B cell (primary cell): ENCODE results near the gene RPA3. TPM values are rescaled to one million over a fixed set of nuclear protein-coding genes. Genes with fewer than 3 reads are reported as not detected.

ENCODE experiments used
- ATAC-seq: fragments of 200-7000 bp; cut with Tn5 transposase; one replicate; pipeline ENCODE4 v1.10.0; 2021; ENCODE audit warnings: low read depth, mild to moderate bottlenecking, moderate number of reproducible peaks, moderate library complexity
- CTCF ChIA-PET: fragments of 350-600 bp; sonication (Branson Sonifier 250); formaldehyde crosslinking; loops from one replicate; lab custom pipeline; 2021; ENCODE audit warnings: antibody characterized with exemption, inconsistent platforms; lab: Charles Lee
- POLR2A ChIA-PET: fragments of 350-600 bp; sonication (Branson Sonifier 250); formaldehyde crosslinking; loops from one replicate; lab custom pipeline; 2021; ENCODE audit warnings: antibody characterized with exemption; lab: Charles Lee
- DNase-seq: peaks from one replicate; pipeline ENCODE4 v3.0.0; 2013
- H2AFZ ChIP-seq: 2 replicates; pipeline ENCODE4 v1.6.1; 2012; ENCODE audit warnings: mild to moderate bottlenecking, low read depth, low read length; ENCODE audit not compliant: insufficient read depth, poor library complexity, severe bottlenecking
- H3K27ac ChIP-seq, 2 donors: 1 replicate in 1 of 2; 2 replicates in 1 of 2; pipeline ENCODE4 v1.5.1; 2012 to 2013; ENCODE audit warnings: low read length in 2 of 2, mild to moderate bottlenecking in 2 of 2, moderate library complexity in 1 of 2
- H3K27me3 ChIP-seq, 4 experiments: fragments of 200-600 bp in 1 of 4; sonication (generic) in 1 of 4; replicated peaks in 1 of 4; 1 replicate in 2 of 4; 2 replicates in 2 of 4; pipeline versions ENCODE4 v1.6.1 to v1.7.0; 2013 to 2016; ENCODE audit warnings: low read length in 3 of 4, mild to moderate bottlenecking in 2 of 4, mixed read lengths in 1 of 4, moderate library complexity in 1 of 4; ENCODE audit not compliant: insufficient read depth in 4 of 4, control insufficient read depth in 3 of 4; ENCODE audit errors: control extremely low read depth in 1 of 4
- H3K36me3 ChIP-seq, 2 experiments: replicated peaks in 1 of 2; 1 replicate in 1 of 2; 2 replicates in 1 of 2; pipeline versions ENCODE4 v1.6.1 to v1.7.1; 2013; ENCODE audit warnings: low read length in 1 of 2; ENCODE audit not compliant: insufficient read depth in 2 of 2, control insufficient read depth in 1 of 2; ENCODE audit errors: control extremely low read depth in 1 of 2, extremely low read depth in 1 of 2
- H3K4me1 ChIP-seq, 2 donors: fragments of 200-600 bp in 1 of 2; sonication (generic) in 1 of 2; 1 replicate in 1 of 2; 2 replicates in 1 of 2; pipeline versions ENCODE4 v1.5.1 to v1.6.1; 2013 to 2017; ENCODE audit warnings: low read length in 2 of 2; ENCODE audit not compliant: control insufficient read depth in 2 of 2, insufficient read depth in 2 of 2
- H3K4me2 ChIP-seq: replicated peaks from 2 replicates; pipeline ENCODE3; 2012; ENCODE audit warnings: mild to moderate bottlenecking, low read depth, low read length; ENCODE audit not compliant: poor library complexity, severe bottlenecking
- H3K4me3 ChIP-seq, 5 experiments: fragments of 200-600 bp in 1 of 5; sonication (generic) in 1 of 5; 1 replicate in 3 of 5; 2 replicates in 2 of 5; pipeline versions ENCODE4 v1.5.1 to v1.7.0; 2011 to 2016; ENCODE audit warnings: low read length in 4 of 5, mild to moderate bottlenecking in 4 of 5, low read depth in 2 of 5, control low read depth in 1 of 5, moderate library complexity in 1 of 5; ENCODE audit not compliant: insufficient read depth in 1 of 5; ENCODE audit errors: control extremely low read depth in 1 of 5, extremely low read depth in 1 of 5
- H3K79me2 ChIP-seq: fragments of 200-600 bp; sonication (generic); one replicate; pipeline ENCODE4 v1.6.0; 2016; ENCODE audit warnings: low read length; ENCODE audit not compliant: control insufficient read depth, insufficient read depth
- H3K9ac ChIP-seq: fragments of 200-600 bp; sonication (generic); 2 replicates; pipeline ENCODE4 v1.6.1; 2017; ENCODE audit warnings: mild to moderate bottlenecking, low read length, moderate library complexity
- H3K9me3 ChIP-seq, 3 donors: one replicate each; pipeline versions ENCODE4 v1.6.1 to v1.7.1; 2013; ENCODE audit warnings: low read length in 2 of 3; ENCODE audit not compliant: control insufficient read depth in 2 of 3, insufficient read depth in 1 of 3; ENCODE audit errors: control extremely low read depth in 1 of 3
- H4K20me1 ChIP-seq: 2 replicates; pipeline ENCODE4 v1.6.0; 2012; ENCODE audit warnings: mild to moderate bottlenecking, low read length; ENCODE audit not compliant: insufficient read depth, control insufficient read depth, poor library complexity, severe bottlenecking
- H3K27ac Mint-ChIP-seq: one replicate; pipeline ENCODE4 v1.8.0; 2021; ENCODE audit warnings: mixed read lengths
- H3K27me3 Mint-ChIP-seq: one replicate; pipeline ENCODE4 v1.8.0; 2021; ENCODE audit warnings: mixed read lengths
- H3K4me1 Mint-ChIP-seq: one replicate; pipeline ENCODE4 v1.8.0; 2021; ENCODE audit warnings: mixed read lengths
- H3K4me3 Mint-ChIP-seq: one replicate; pipeline ENCODE4 v1.8.0; 2021; ENCODE audit warnings: mixed read lengths
- H3K9me3 Mint-ChIP-seq: one replicate; pipeline ENCODE4 v1.8.0; 2022; ENCODE audit warnings: mixed read lengths; ENCODE audit not compliant: insufficient read depth
- CTCF ChIP-seq: fragments of 200-600 bp; IDR thresholded peaks from one replicate; pipeline ENCODE4 v1.8.0; 2022; ENCODE audit warnings: antibody characterized with exemption, mild to moderate bottlenecking
- EZH2 ChIP-seq: IDR thresholded peaks from 2 replicates; pipeline ENCODE4 v1.6.1; 2012; ENCODE audit warnings: borderline replicate concordance, low read depth, mild to moderate bottlenecking, moderate library complexity, low read length; ENCODE audit not compliant: insufficient read depth, poor library complexity, severe bottlenecking
- WGBS: methylation state at CpG from one replicate; pipeline ENCODE4 v1.1.5; 2013; ENCODE audit warnings: missing lambda C conversion rate; ENCODE audit not compliant: insufficient coverage; 5-methylcytosine and 5-hydroxymethylcytosine counted together
- intact Hi-C: fragments of 100-400 bp; cut with micrococcal nuclease; formaldehyde crosslinking; loops from one replicate; pipeline ENCODE4 v1.10.0; 2022
- polyA plus RNA-seq: library from polyadenylated mRNA; depleted of rRNA; stranded (reverse); fragments of >200 nt; gene quantifications from 2 replicates; pipeline ENCODE4 v1.2.3, GENCODE V29; 2012
- total RNA-seq, 2 donors: library from RNA; stranded (reverse); fragments of 120-200 nt in 1 of 2; gene quantifications; 1 replicate in 1 of 2; 2 replicates in 1 of 2; pipeline versions ENCODE4 v1.2.3 to v1.2.4, GENCODE V29; 2013 to 2022

Gene RPA3
- total and polyA plus RNA-seq, 2 donors (not counting 1 experiment from before 2014, with no cell fraction given), result 25.6 to 49.3 TPM

DNA sequence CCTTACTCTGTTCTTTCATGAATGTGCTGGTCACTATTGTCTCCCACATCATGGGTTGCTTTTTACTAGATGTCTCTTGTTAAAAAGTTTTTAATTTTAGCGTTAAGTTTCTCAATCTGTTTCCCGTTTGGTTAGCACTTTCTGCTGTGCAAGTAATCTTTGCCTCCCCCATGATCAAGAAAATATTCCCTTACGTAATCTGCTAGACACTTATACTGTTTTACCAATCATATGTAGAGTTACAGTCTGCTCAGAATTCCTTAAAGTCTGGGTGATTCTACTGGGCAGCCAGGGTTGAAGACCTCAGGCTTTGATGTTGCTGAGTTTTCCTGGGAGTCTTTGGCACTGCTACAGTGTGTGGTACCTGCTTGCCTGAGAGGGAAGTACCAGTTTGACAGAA lies 38.2 kb upstream of the RPA3 start:
- Histone ChIP-seq H3K4me3 (no peak overlapping the region), H3K4me2 (no peak overlapping the region), H3K36me3 (no peaks in the 10 kb centered on the region), H3K4me1 (peaks cover 5 to 8% of the 10 kb centered on the region in 2 donors), H3K9ac (no peak overlapping the region), H3K79me2 (peaks cover 7% of the 10 kb centered on the region), H2AFZ (no peak overlapping the region), H3K27me3 (no peaks in the 10 kb centered on the region), H4K20me1 (no peaks in the 10 kb centered on the region), H3K27ac (no peak overlapping the region), H3K9me3 (no peaks in the 10 kb centered on the region)
- no peaks in the 10 kb centered on the region for H3K27me3 Mint-ChIP-seq
- no CpG with 5 or more reads among the region's 3 CpGs for WGBS
- intact Hi-C loops, result no loop called here
- TF ChIP-seq CTCF, result no peak
- TF ChIP-seq EZH2, result no peak
- DNase-seq (no peak), ATAC-seq (no peak)
- peaks cover 16% of the 10 kb centered on the region for H3K4me1 Mint-ChIP-seq
- H3K27ac Mint-ChIP-seq, result no peak overlapping the region
- H3K9me3 Mint-ChIP-seq, result no peaks in the 10 kb centered on the region
- CTCF ChIA-PET, result no interaction called here
- POLR2A ChIA-PET, result no interaction called here
- H3K4me3 Mint-ChIP-seq, result no peak overlapping the region

- Histone ChIP-seq H3K36me3 (peaks cover 0 to 1% of the 10 kb centered on the region in 2 experiments), H2AFZ (no peak overlapping the region), H3K4me3 (no peak overlapping the region), H3K4me1 (peaks cover 2 to 6% of the 10 kb centered on the region in 2 donors), H3K9me3 (no peaks in the 10 kb centered on the region), H3K9ac (no peak overlapping the region), H3K27ac (no peak overlapping the region), H3K27me3 (no peaks in the 10 kb centered on the region), H3K79me2 (peaks cover 3% of the 10 kb centered on the region), H3K4me2 (no peak overlapping the region), H4K20me1 (no peaks in the 10 kb centered on the region)
- H3K9me3 Mint-ChIP-seq, result no peaks in the 10 kb centered on the region
- POLR2A ChIA-PET, result no interaction called here
- CTCF ChIA-PET, result interaction anchor here (1.1 kb wide), 1 partner anchor 69 kb away, joined by 3 read pairs; no protein-coding TSS in a partner anchor
- DNase-seq, result no peak
- peaks cover 15% of the 10 kb centered on the region for H3K4me1 Mint-ChIP-seq
- WGBS, result 100% methylated on average over 1 of the region's 3 CpGs
- no peak overlapping the region for H3K4me3 Mint-ChIP-seq
- no peak for ATAC-seq
- intact Hi-C loops, result no loop called here
- H3K27me3 Mint-ChIP-seq, result no peaks in the 10 kb centered on the region
- no peak overlapping the region for H3K27ac Mint-ChIP-seq
- TF ChIP-seq EZH2 (no peak), CTCF (no peak)
Observed at GRCh38 chr7:7751243-7752092, 33.1 kb upstream of the RPA3 start.
